GM23248 (cell line): ENCODE data around the gene GABBR2.

Source experiments
- EZH2 ChIP-seq: fragments of 200-600 bp; sonication (generic); IDR thresholded peaks from 2 replicates; pipeline ENCODE4 v1.6.1; 2018; ENCODE audit warnings: antibody characterized with exemption, mild to moderate bottlenecking; ENCODE audit not compliant: insufficient read depth, poor library complexity, severe bottlenecking
- EZH2phosphoT487 ChIP-seq: fragments of 200-600 bp; sonication (generic); IDR thresholded peaks from 2 replicates; pipeline ENCODE4 v1.6.1; 2018; ENCODE audit warnings: antibody characterized with exemption, moderate library complexity, mild to moderate bottlenecking, low read depth; ENCODE audit not compliant: insufficient read depth

DNA sequence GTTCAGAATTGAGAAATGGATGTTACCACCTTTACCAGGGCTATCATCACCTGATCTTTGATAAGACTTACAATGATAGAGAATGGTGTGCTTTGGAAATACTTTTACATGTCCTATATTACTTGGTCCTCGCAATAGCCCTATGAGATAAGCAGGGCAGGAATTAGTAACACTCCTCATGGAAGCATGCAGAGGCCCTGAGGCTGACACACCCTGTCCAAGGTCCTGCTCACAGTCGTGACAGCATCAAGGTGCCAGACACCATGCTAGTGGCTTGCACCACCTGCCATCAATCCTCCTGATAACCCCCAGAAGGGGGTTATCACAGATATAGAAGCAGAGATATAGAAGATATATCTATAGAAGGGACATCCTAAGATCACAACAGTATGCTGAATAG lies 236.5 kb downstream of the GABBR2 start:
- TF ChIP-seq EZH2phosphoT487, result no peak
- no peak for TF ChIP-seq EZH2
